Neural cell (in vitro differentiated cells): Measurements from ENCODE around the gene PXDN. TPM values are rescaled to one million over a fixed set of nuclear protein-coding genes. Genes with fewer than 3 reads are reported as not detected.

Experiments
- H2AFZ ChIP-seq: fragments of 200-600, 300-800 bp; sonication (generic), shearing (Covaris generic); 2 replicates; pipeline ENCODE4 v1.6.0; 2014; ENCODE audit warnings: low read depth, mild to moderate bottlenecking, antibody characterized with exemption, low read length, moderate library complexity
- H3F3A ChIP-seq: fragments of 200-600 bp; shearing (Covaris generic); 2 replicates; pipeline ENCODE4 v1.6.1; 2016; ENCODE audit warnings: mild to moderate bottlenecking, moderate library complexity, mixed read lengths, antibody characterized with exemption, low read length; ENCODE audit not compliant: insufficient read depth, poor library complexity, severe bottlenecking
- H3K27ac ChIP-seq: fragments of 200-600, 300-800 bp; sonication (generic), shearing (Covaris generic); 2 replicates; pipeline ENCODE4 v1.5.1; 2014; ENCODE audit warnings: mild to moderate bottlenecking, low read length, moderate library complexity
- H3K27me3 ChIP-seq: fragments of 300-800, 200-600 bp; sonication (generic), shearing (Covaris generic); 2 replicates; pipeline ENCODE4 v1.6.0; 2014; ENCODE audit warnings: mild to moderate bottlenecking, low read depth, low read length, moderate library complexity; ENCODE audit not compliant: insufficient read depth
- H3K36me3 ChIP-seq: fragments of 300-800, 200-600 bp; sonication (generic), shearing (Covaris generic); 2 replicates; pipeline ENCODE4 v1.5.1; 2014; ENCODE audit warnings: mild to moderate bottlenecking, antibody characterized with exemption, low read length, moderate library complexity; ENCODE audit not compliant: insufficient read depth
- H3K4me2 ChIP-seq: fragments of 300-800, 200-600 bp; sonication (generic), shearing (Covaris generic); 2 replicates; pipeline ENCODE4 v1.6.0; 2014; ENCODE audit warnings: mild to moderate bottlenecking, low read length
- H3K4me3 ChIP-seq: fragments of 300-800, 200-600 bp; sonication (generic), shearing (Covaris generic); 2 replicates; pipeline ENCODE4 v1.5.1; 2014; ENCODE audit warnings: mild to moderate bottlenecking, low read length, moderate library complexity
- H3K79me2 ChIP-seq: fragments of 200-600 bp; shearing (Covaris generic); replicated peaks from 2 replicates; pipeline ENCODE4 v1.6.0; 2014; ENCODE audit warnings: mild to moderate bottlenecking, low read length, moderate library complexity; ENCODE audit not compliant: insufficient read depth
- H3K9ac ChIP-seq: fragments of 300-800, 200-600 bp; sonication (generic), shearing (Covaris generic); 2 replicates; pipeline ENCODE4 v1.6.1; 2016; ENCODE audit warnings: mild to moderate bottlenecking, low read length, mixed read lengths
- H3K9me2 ChIP-seq: fragments of 200-600 bp; shearing (Covaris generic); 2 replicates; pipeline ENCODE4 v1.6.1; 2016; ENCODE audit warnings: mild to moderate bottlenecking, low read length, mixed read lengths; ENCODE audit not compliant: insufficient read depth
- H3K9me3 ChIP-seq: fragments of 200-600, 300-800 bp; sonication (generic), shearing (Covaris generic); 2 replicates; pipeline ENCODE4 v1.6.1; 2016; ENCODE audit warnings: mild to moderate bottlenecking, mixed run types, low read length, moderate library complexity, mixed read lengths
- H4K20me1 ChIP-seq: fragments of 200-600 bp; shearing (Covaris generic); 2 replicates; pipeline ENCODE4 v1.6.1; 2016; ENCODE audit warnings: mild to moderate bottlenecking, mixed run types; ENCODE audit not compliant: insufficient read depth
- CTCF ChIP-seq: fragments of 450-650 bp; IDR thresholded peaks from 2 replicates; pipeline ENCODE4 v1.5.1; 2014; ENCODE audit warnings: antibody characterized with exemption, mild to moderate bottlenecking, moderate library complexity; ENCODE audit not compliant: poor library complexity, severe bottlenecking
- EP300 ChIP-seq: fragments of 450-650 bp; conservative IDR thresholded peaks from 2 replicates; pipeline ENCODE4 v1.6.1; 2014; ENCODE audit warnings: antibody characterized with exemption, mild to moderate bottlenecking, moderate library complexity; ENCODE audit not compliant: poor library complexity, severe bottlenecking
- EZH2 ChIP-seq: fragments of 200-600, 300-800 bp; shearing (Covaris generic), sonication (generic); IDR thresholded peaks from 2 replicates; pipeline ENCODE4 v1.6.1; 2014; ENCODE audit warnings: antibody characterized with exemption, low read length, borderline replicate concordance, mild to moderate bottlenecking; ENCODE audit not compliant: insufficient read depth, poor library complexity, severe bottlenecking
- MXI1 ChIP-seq: fragments of 450-650 bp; conservative IDR thresholded peaks from 2 replicates; pipeline ENCODE4 v1.6.1; 2014; ENCODE audit warnings: antibody characterized with exemption, mild to moderate bottlenecking; ENCODE audit not compliant: poor library complexity, severe bottlenecking
- POLR2AphosphoS5 ChIP-seq: IDR thresholded peaks from 2 replicates; pipeline ENCODE4 v1.6.1; 2012
- RAD21 ChIP-seq: fragments of 450-650 bp; conservative IDR thresholded peaks from 2 replicates; pipeline ENCODE4 v1.6.1; 2014; ENCODE audit warnings: antibody characterized with exemption, mild to moderate bottlenecking, moderate library complexity
- SMC3 ChIP-seq: fragments of 450-650 bp; conservative IDR thresholded peaks from 2 replicates; pipeline ENCODE4 v1.6.1; 2014; ENCODE audit warnings: antibody characterized with exemption, mild to moderate bottlenecking, moderate library complexity; ENCODE audit not compliant: poor library complexity
- TAF1 ChIP-seq: IDR thresholded peaks from 2 replicates; pipeline ENCODE4 v1.6.1; 2012; ENCODE audit warnings: low read depth
- polyA plus RNA-seq: library from polyadenylated mRNA; depleted of rRNA; stranded (reverse); fragments of >200 nt; gene quantifications from 2 replicates; pipeline ENCODE4 v1.2.3, GENCODE V29; 2014
- TF ChIP-seq, protein P1 (sequence below): IDR thresholded peaks from 2 replicates; pipeline ENCODE4 v1.6.1; 2012; ENCODE audit warnings: borderline replicate concordance

PXDN gene
- polyA plus RNA-seq, 1 donor from 2014 or later, result 181 TPM

DNA sequence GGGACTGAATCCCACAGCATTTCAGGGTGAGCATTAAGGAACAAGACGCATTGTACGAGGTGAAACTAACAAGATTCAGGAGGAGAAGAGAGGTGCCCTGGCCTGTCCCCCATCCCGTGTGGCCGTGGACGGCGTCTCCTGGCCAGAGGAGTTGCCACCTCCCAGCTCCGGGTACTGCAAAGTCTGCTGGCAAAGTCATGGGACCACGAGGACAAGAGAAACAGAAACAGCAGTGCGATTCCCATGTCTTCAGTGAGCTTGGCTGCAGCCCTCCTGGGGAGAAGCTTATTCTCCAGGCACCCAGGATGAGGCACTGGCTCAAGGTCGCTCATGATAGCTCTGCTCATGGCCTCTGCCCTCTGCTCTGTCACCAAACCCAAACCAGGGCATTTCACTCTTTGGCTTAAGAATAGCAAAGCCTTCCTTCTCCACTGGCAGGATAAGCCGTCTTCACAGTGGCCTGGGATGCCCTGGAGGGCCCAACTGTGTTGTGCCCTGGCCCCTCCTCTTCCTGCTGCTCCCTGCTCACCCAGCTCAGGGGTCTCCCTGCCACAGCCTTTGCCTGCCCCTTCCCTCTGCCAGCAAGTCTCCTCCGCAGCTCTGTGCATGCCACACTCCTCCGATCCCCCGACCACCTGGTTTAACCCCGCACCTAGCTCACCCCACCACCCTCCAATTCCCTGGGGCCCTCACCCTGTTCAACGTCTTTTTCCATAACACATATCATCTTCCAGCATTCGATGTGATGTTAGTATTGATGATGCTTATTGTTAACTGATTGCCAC is 144.8 kb downstream of the PXDN start:
- H4K20me1 ChIP-seq, result no peaks in the 10 kb centered on the region
- H3K9me3 ChIP-seq, result no peaks in the 10 kb centered on the region
- H3K4me3 ChIP-seq, result no peak overlapping the region
- H3K27me3 ChIP-seq, result no peaks in the 10 kb centered on the region
- H2AFZ ChIP-seq, result no peak overlapping the region
- TF ChIP-seq MXI1 (no peak), SMC3 (no peak), POLR2AphosphoS5 (no peak), EP300 (no peak), CTCF (no peak), EZH2 (no peak), RAD21 (no peak), TAF1 (no peak)
- TF ChIP-seq, protein P1, sequence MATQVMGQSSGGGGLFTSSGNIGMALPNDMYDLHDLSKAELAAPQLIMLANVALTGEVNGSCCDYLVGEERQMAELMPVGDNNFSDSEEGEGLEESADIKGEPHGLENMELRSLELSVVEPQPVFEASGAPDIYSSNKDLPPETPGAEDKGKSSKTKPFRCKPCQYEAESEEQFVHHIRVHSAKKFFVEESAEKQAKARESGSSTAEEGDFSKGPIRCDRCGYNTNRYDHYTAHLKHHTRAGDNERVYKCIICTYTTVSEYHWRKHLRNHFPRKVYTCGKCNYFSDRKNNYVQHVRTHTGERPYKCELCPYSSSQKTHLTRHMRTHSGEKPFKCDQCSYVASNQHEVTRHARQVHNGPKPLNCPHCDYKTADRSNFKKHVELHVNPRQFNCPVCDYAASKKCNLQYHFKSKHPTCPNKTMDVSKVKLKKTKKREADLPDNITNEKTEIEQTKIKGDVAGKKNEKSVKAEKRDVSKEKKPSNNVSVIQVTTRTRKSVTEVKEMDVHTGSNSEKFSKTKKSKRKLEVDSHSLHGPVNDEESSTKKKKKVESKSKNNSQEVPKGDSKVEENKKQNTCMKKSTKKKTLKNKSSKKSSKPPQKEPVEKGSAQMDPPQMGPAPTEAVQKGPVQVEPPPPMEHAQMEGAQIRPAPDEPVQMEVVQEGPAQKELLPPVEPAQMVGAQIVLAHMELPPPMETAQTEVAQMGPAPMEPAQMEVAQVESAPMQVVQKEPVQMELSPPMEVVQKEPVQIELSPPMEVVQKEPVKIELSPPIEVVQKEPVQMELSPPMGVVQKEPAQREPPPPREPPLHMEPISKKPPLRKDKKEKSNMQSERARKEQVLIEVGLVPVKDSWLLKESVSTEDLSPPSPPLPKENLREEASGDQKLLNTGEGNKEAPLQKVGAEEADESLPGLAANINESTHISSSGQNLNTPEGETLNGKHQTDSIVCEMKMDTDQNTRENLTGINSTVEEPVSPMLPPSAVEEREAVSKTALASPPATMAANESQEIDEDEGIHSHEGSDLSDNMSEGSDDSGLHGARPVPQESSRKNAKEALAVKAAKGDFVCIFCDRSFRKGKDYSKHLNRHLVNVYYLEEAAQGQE, result no peak
- H3K4me2 ChIP-seq, result no peak overlapping the region
- H3K36me3 ChIP-seq, result no peaks in the 10 kb centered on the region
- H3K27ac ChIP-seq, result no peak overlapping the region
- no peaks in the 10 kb centered on the region for H3F3A ChIP-seq
- H3K79me2 ChIP-seq, result no peaks in the 10 kb centered on the region
- H3K9ac ChIP-seq, result no peak overlapping the region
- no peaks in the 10 kb centered on the region for H3K9me2 ChIP-seq

DNA sequence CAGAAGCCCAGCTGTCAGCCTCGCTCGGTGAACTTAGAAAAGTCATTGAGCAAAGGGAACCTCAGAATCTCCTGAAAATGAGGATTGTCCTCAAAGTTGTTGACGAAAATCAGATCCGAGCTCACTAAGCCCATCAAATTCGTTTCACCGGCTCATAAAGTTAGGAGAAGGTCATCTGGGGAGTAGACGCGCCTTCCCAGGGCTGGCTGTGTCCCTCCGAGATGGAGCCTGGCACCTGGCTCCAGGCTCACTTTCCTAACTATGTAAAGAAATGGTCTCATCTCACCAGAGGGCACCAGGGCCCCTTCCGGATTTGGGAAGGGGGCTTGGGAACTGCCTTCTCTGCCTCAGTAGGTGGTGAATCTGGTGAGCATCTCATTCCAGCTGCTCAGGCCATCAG is 145.5 kb downstream of the PXDN start:
- H3K27me3 ChIP-seq, result no peaks in the 10 kb centered on the region
- no peak overlapping the region for H3K4me3 ChIP-seq
- H3K9me3 ChIP-seq, result no peaks in the 10 kb centered on the region
- no peak for TF ChIP-seq EZH2
- TF ChIP-seq MXI1, result no peak
- TF ChIP-seq RAD21, result no peak
- TF ChIP-seq SMC3, result no peak
- no peak overlapping the region for H3K4me2 ChIP-seq
- no peaks in the 10 kb centered on the region for H3K79me2 ChIP-seq
- no peaks in the 10 kb centered on the region for H4K20me1 ChIP-seq
- no peaks in the 10 kb centered on the region for H3K36me3 ChIP-seq
- no peak overlapping the region for H2AFZ ChIP-seq
- no peaks in the 10 kb centered on the region for H3F3A ChIP-seq
- no peak overlapping the region for H3K9ac ChIP-seq
- no peaks in the 10 kb centered on the region for H3K9me2 ChIP-seq
- no peak overlapping the region for H3K27ac ChIP-seq
